ENCODE data around the gene CC2D2B.
A peak's percentile ranks its signal among the peaks of the same experiment; 100 is the strongest.
"Not testable (repeated sequence)": the region's sequence is repeated elsewhere in the genome, so short reads cannot be mapped to it uniquely, and the experiment has no call there.

The CC2D2B gene

DNA sequence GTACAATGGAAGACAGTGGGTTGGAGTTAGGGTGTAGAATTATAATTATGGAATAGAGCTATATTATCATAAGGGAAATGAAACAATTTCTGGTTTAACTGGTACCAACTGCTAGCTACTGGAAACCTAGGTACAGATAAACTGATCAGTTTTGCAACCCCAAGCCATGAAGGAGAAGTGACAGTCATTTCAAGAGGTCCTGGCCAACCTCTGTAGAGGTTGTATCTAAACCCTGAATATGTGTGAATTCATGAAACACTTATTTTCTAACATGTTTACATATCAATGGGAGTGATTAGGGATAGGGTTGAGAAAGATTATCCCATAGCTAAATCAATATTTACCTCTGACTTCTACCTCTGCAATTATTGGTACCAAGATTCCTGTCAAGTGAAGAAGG is 29.9 kb upstream of the CC2D2B start:
- Mint-ChIP-seq H3K9me3 (ENCODE audit: low read depth) (no peaks in the 10 kb centered on the region), H3K27ac (no peak overlapping the region), H3K4me3 (no peak overlapping the region), H3K36me3 (peaks cover 43% of the 10 kb centered on the region), H3K4me1 (ENCODE audit: low read depth) (no peaks in the 10 kb centered on the region), H3K27me3 (no peaks in the 10 kb centered on the region)

DNA sequence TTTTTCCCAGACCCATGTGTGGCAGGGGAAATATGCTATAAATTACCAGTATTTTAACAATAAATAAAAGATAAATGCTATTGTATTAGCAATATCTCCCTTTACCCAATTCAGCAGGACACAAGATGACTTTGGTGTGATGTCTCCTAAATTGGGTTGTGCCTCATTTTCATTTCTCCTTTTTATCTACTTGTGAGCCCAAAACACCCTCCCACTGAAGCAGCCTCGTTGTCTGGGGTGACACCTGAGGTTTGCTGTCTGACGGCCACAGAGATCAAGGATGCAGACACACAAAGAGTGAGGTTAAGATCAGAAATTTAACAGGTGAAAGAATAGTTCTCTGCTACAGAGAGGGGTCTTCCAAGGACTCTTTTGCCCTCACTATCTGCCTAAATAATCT is 27.1 kb upstream of the CC2D2B start:
- no peaks in the 10 kb centered on the region for H3K27me3 Mint-ChIP-seq
- H3K4me3 Mint-ChIP-seq = no peak overlapping the region
- no peak overlapping the region for H3K27ac Mint-ChIP-seq
- peaks cover 23% of the 10 kb centered on the region for H3K36me3 Mint-ChIP-seq
- no peaks in the 10 kb centered on the region for H3K9me3 Mint-ChIP-seq (ENCODE audit: low read depth)
- H3K4me1 Mint-ChIP-seq (ENCODE audit: low read depth) = no peaks in the 10 kb centered on the region

DNA sequence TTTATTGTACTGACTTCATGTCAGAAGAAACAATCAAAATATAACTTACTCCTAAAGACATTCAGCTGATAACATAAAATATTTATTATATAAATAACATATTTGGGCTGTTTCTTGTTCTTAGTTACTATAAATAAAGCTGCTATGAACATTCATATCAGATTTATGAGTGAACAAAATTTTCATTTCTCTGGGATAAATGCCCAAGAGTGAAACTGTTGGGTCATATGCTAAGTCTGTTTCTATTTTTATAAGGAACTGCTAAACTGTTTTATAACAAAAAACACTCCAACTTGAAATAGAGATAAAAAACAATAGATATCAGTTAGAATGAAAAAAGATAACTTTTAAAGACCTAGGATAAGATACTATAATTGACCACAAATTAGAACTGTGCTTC is 26.5 kb upstream of the CC2D2B start:
- Mint-ChIP-seq H3K9me3 (ENCODE audit: low read depth) (no peaks in the 10 kb centered on the region), H3K27me3 (no peaks in the 10 kb centered on the region), H3K27ac (no peak overlapping the region), H3K4me1 (ENCODE audit: low read depth) (no peaks in the 10 kb centered on the region), H3K4me3 (no peak overlapping the region), H3K36me3 (peaks cover 20% of the 10 kb centered on the region)

DNA sequence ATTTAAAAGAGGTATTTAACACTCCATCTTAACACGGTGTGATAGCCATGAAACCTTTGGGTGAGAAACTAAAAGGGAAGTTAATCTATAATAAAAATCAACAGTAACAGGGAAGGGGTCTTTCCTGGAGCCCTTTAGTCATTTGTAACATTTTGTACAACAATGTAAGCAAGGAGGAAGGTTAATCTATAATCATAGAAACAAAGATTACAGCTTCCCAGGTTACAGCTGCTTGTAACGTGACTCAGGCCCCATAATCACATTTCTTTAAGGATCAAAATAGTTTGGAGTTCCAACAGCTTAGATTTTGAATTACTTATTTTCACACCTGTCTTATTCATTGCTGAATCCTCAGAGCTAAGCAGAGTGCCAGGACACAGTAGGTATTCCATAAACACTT is 17.9 kb upstream of the CC2D2B start:
- Mint-ChIP-seq H3K27me3 (no peaks in the 10 kb centered on the region), H3K36me3 (peaks cover 33% of the 10 kb centered on the region), H3K4me1 (ENCODE audit: low read depth) (no peaks in the 10 kb centered on the region)

DNA sequence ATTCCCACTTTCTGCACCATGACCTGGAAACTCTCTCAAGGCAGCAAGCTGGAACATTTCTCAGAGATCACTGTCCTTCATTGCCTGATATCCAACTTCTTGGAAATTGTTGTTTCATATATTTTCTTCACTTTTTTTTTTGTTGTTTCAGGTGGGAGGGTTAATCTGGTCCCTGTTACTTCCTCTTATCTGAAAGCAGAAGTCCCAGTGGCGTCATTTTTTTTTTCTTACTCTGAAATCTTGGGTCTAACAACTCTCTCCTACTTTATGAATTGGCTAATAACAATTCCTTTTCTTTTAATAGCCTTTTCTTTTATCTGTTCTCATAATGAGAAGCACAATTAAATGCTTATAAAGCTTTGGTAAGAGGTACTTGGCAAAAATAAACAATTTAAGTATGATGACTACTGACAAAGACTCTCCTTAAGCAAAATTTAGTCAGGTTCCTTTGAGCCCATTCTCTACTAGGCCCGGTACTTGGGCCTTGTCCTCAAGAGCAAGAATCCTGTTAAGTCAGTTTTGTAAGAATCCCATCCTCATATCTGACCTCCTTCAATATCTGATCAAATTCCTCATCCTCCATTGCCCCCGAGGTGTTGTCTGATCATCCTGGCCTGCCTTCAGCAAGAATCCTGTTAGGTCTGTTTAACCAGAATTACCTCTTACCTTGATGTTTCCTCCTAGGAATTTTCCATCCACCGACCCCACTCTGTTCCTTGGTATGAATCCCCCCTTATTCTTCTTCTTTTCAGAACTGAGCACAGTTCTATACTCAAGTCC is 11.5 kb upstream of the CC2D2B start:
- no peak overlapping the region for H3K4me3 Mint-ChIP-seq
- no peaks in the 10 kb centered on the region for H3K27me3 Mint-ChIP-seq
- H3K4me1 Mint-ChIP-seq (ENCODE audit: low read depth) = no peaks in the 10 kb centered on the region
- peaks cover 45% of the 10 kb centered on the region for H3K36me3 Mint-ChIP-seq
- no peaks in the 10 kb centered on the region for H3K9me3 Mint-ChIP-seq (ENCODE audit: low read depth)
- H3K27ac Mint-ChIP-seq = no peak overlapping the region

More for the DNA sequence above, 17.9 kb upstream of the CC2D2B start:
- Mint-ChIP-seq H3K4me3 (no peak overlapping the region), H3K27ac (no peak overlapping the region), H3K9me3 (ENCODE audit: low read depth) (no peaks in the 10 kb centered on the region)

DNA sequence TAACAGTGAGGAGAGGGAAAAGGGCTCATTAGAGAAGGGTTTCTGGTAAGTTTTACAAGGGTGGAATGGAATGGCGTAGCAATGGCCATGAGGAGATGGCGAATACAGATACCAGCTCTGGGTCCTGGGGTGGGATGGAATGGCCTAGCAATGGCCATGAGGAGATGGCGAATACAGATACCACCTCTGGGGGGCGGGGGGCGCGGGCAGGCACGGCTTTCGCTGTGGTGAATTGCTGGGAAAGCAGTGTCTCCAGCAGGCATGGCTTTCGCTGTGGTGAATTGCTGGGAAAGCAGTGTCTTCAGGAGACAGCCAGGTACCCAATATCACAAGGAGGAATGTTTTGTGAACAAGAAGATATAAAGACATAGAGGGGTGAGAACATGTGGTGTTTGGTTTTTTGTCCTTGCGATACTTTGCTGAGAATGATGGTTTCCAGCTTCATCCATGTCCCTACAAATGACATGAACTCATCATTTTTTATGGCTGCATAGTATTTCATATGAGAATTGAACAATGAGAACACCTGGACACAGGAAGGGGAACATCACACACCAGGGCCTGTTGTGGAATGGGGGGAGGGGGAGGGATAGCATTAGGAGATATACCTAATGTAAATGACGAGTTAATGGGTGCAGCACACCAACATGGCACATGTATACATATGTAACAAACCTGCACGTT is 1.7 kb upstream of the CC2D2B start:
- not testable (repeated sequence) for H3K27ac Mint-ChIP-seq

DNA sequence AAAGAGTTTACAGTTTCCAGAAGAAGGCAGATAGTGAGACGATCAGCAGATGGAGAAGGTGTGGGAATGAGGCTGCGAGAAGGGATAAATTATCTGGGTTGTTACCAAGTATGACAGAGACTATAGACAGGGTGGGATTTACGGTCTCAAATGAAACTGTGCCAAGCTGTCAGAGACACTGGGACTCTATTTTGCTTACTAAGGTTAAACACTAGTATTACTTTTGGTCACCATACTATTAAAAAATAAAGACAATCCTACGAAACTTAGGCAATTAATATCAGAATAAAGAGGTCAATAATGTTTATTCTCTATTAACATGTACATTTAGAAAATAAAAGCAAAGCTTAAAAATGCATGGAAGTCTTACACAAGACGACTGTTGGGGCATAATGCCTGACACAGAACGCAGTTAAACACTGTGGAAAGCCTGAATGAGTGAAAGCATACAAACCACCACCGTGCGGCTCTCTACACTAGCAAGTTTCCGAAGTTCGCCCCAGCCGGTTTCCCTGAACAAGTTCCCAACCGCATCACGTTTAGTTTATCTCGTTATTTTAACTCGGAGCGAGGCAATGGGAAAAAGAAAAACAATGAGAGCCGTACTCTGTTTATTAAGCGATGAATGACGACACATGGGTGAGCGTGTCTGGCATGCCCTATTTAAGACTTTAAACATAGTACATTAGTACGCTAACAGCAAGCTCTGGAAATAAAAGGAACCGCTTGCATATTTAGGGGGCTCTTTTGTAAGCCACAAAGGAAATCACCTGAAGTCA is 909 bp upstream of the CC2D2B start:
- H3K27ac Mint-ChIP-seq = peak overlapping the region; percentile 81
- H3K27me3 Mint-ChIP-seq = no peaks in the 10 kb centered on the region
- H3K36me3 Mint-ChIP-seq = peaks cover 3% of the 10 kb centered on the region
- H3K4me1 Mint-ChIP-seq (ENCODE audit: low read depth) = peaks cover 9% of the 10 kb centered on the region
- no peaks in the 10 kb centered on the region for H3K9me3 Mint-ChIP-seq (ENCODE audit: low read depth)
- peak overlapping the region; percentile 93 for H3K4me3 Mint-ChIP-seq

More for the DNA sequence above, 1.7 kb upstream of the CC2D2B start:
- H3K9me3 Mint-ChIP-seq (ENCODE audit: low read depth); H3K36me3 Mint-ChIP-seq; H3K27me3 Mint-ChIP-seq; H3K4me1 Mint-ChIP-seq (ENCODE audit: low read depth): not testable (repeated sequence)
- peak overlapping the region; percentile 54 for H3K4me3 Mint-ChIP-seq

DNA sequence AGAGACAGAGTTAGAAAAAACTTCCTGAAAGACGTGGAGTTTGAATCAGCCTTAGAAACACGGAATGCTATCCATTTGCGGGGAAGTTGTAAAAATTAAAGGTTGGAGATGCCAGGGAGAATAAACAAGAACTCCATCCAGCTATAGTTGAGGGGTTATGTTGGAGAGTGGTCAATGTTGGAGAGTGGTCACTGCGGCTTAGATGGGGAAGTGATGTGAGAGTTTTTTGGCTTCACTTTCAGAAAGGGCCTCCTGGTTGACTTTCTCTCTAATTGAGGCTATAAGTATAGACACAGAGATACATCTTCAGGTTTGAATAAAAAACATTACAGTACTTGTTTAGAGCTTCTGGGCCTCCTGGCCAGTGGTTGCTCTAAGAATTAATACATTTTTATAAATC is 675 bp downstream of the CC2D2B start:
- H3K9me3 Mint-ChIP-seq (ENCODE audit: low read depth) = no peaks in the 10 kb centered on the region
- H3K27me3 Mint-ChIP-seq = no peaks in the 10 kb centered on the region
- peaks cover 9% of the 10 kb centered on the region for H3K4me1 Mint-ChIP-seq (ENCODE audit: low read depth)
- H3K36me3 Mint-ChIP-seq = no peaks in the 10 kb centered on the region
- peak overlapping the region; percentile 63 for H3K4me3 Mint-ChIP-seq
- H3K27ac Mint-ChIP-seq = no peak overlapping the region

DNA sequence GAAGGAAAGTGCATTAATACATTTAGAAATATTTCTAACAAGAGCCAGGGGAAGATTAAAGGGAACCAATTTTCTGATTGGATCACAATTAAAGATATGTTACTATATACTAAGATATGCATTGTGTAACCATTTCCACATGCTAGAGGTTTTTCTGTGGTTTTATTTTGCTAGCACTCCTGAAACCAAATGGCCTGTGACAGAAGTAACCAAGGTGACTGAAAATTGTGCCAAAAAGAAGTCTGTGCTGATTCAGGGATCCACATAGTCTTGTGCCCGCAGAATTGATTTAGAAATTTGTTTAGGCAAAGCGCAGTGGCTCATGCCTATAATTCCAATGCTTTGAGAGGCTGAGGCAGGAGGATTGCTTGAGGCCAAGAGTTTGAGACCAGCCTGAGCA is 1.8 kb downstream of the CC2D2B start:
- no peaks in the 10 kb centered on the region for H3K27me3 Mint-ChIP-seq
- H3K9me3 Mint-ChIP-seq (ENCODE audit: low read depth) = no peaks in the 10 kb centered on the region
- no peak overlapping the region for H3K4me3 Mint-ChIP-seq
- H3K4me1 Mint-ChIP-seq (ENCODE audit: low read depth) = peaks cover 9% of the 10 kb centered on the region
- H3K36me3 Mint-ChIP-seq = no peaks in the 10 kb centered on the region
- H3K27ac Mint-ChIP-seq = no peak overlapping the region

DNA sequence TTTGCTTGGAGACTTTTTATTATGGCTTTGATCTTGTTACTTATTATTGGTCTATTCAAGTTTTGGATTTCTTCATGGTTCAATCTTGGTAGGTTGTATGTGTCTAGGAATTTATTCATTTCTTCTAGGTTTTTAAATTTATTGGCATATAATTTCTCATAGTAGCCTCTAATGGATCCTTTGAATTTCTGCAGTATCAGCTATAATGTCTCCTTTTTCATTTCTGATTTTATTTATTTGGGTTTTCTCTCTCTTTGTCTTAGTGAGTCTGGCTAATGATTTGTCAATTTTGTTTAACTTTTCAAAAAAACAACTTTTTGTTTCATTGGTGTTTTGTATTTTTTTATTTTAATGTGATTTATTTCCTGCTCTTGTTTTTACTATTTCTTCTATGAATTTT is 8.3 kb downstream of the CC2D2B start:
- H3K9me3 Mint-ChIP-seq (ENCODE audit: low read depth); H3K4me1 Mint-ChIP-seq (ENCODE audit: low read depth); H3K27ac Mint-ChIP-seq; H3K4me3 Mint-ChIP-seq; H3K27me3 Mint-ChIP-seq; H3K36me3 Mint-ChIP-seq: not testable (repeated sequence)

DNA sequence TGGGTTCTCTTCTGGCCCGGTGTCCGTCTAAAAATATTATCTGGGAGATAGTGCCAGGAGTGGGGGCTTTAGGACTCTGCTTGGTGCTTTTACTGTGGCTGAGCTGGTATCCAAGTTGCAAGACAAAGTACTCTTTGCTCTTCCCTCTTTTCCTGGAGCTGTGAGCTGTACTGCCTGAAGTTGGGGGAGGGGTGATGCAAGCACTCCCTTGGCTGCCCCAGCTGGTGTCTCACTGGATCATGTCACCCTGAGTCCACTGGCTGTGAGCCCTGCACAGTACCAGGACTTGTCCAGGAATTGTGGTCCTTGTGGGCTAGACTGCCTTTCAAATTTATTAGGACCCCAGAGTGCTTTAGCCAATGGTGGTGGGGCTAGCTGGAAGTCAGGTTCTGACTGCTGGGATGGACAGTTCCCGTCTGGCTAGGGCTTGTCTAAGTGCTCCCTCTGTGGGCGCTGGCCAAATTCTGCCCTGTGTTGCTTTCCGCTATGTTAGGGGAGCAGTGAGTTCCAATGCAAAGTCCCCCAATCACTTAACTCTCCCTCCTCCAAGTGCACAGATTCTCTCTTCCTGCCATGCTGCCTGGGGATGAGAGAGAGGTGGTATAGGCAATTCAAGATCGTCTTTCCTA is 13.1 kb downstream of the CC2D2B start:
- Mint-ChIP-seq H3K9me3 (ENCODE audit: low read depth) (no peaks in the 10 kb centered on the region), H3K27me3 (peaks cover 3% of the 10 kb centered on the region), H3K4me1 (ENCODE audit: low read depth) (no peaks in the 10 kb centered on the region), H3K4me3 (no peak overlapping the region), H3K27ac (no peak overlapping the region), H3K36me3 (no peaks in the 10 kb centered on the region)

DNA sequence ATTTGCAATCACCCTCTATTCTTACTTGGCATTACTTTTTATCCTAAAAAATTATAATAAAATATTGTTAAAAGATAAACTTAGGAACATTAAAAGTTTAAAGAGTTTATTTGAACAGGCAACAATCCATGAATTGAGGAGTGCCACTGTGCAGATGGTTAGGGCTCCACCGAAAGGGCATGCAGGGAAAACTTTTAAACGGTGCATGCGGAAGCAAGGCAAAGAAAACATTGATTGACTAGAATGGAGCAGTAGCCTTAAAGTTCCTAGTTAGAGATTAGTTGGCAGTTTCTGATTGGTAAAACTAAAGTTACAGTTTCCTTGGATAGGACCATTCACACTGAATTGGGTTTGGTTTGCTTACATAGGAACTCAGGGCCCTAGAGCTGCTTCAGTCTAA is 17.3 kb downstream of the CC2D2B start:
- no peaks in the 10 kb centered on the region for H3K36me3 Mint-ChIP-seq
- no peak overlapping the region for H3K4me3 Mint-ChIP-seq
- no peak overlapping the region for H3K27ac Mint-ChIP-seq
- H3K9me3 Mint-ChIP-seq (ENCODE audit: low read depth) = no peaks in the 10 kb centered on the region
- no peaks in the 10 kb centered on the region for H3K4me1 Mint-ChIP-seq (ENCODE audit: low read depth)
- H3K27me3 Mint-ChIP-seq = peaks cover 5% of the 10 kb centered on the region

DNA sequence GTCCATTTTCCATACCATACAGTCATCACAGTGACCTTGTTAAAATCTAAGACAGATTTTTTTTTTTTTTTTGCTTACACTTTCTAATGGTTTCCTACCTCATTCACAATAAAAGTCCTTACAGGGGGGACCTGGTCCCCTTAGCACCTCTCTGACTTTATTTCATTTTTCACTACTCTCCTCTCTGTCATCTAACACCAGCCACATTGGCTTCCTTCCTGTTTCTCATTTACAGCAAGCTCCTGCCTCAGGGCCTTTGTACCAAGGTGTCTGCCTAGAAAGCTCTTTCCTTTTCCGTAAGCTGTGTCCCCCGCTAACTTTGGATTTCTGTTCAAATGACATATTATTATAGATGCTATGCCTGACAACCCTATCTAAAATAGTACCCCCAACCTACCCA is 27.7 kb downstream of the CC2D2B start:
- H3K36me3 Mint-ChIP-seq = peaks cover 12% of the 10 kb centered on the region
- H3K27me3 Mint-ChIP-seq = peaks cover 4% of the 10 kb centered on the region
- no peak overlapping the region for H3K27ac Mint-ChIP-seq
- H3K9me3 Mint-ChIP-seq (ENCODE audit: low read depth) = peaks cover 8% of the 10 kb centered on the region
- H3K4me3 Mint-ChIP-seq = no peak overlapping the region
- H3K4me1 Mint-ChIP-seq (ENCODE audit: low read depth) = peaks cover 4% of the 10 kb centered on the region

DNA sequence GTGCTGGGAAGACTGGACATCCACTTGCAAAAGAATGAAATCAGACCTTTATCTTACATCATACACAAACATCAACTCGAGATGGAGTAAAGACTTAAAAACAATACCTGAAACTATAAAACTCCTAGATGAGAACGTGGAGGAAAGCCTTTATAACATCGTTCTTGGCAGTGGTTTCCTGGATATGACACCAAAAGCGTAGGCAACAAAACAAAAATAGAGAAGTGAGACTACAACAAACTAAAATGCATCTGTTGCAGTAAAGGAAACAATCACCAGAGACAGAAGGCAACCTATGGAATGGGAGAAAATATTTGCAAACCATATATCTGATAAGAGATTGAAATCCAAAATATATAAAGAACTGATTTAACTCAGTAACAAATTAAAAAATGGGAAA is 33.3 kb downstream of the CC2D2B start:
- Mint-ChIP-seq H3K9me3 (ENCODE audit: low read depth) (peaks cover 8% of the 10 kb centered on the region), H3K27ac (no peak overlapping the region), H3K27me3 (peaks cover 2% of the 10 kb centered on the region), H3K4me3 (no peak overlapping the region), H3K4me1 (ENCODE audit: low read depth) (no peaks in the 10 kb centered on the region), H3K36me3 (peaks cover 9% of the 10 kb centered on the region)

Data from activated naive CD8-positive, alpha-beta T cell (primary cell).